ENCODE results near the gene MLX. TPM values are rescaled to one million over a fixed set of nuclear protein-coding genes. Genes with fewer than 3 reads are reported as not detected.
A peak's percentile ranks its signal among the peaks of the same experiment; 100 is the strongest.

Gene MLX
- total RNA-seq, 1 experiment from 2014 or later, result 45.3 TPM

- H2AFZ ChIP-seq (ENCODE audit: low read length), result no peak overlapping the region
Observed at GRCh38 chr17:42554250-42555121, 12.4 kb upstream of the MLX start.

More at GRCh38 chr17:42554250-42555121, 12.4 kb upstream of the MLX start:
- no peak for TF ChIP-seq CTCF (conservative IDR thresholded peaks at IDR 0.05)
- no peak overlapping the region for H2BK12ac ChIP-seq (ENCODE audit: insufficient read length, low read depth, low read length)
- H3K27me3 ChIP-seq (ENCODE audit: insufficient read depth, low read length), result no peaks in the 10 kb centered on the region
- no peak overlapping the region for H2AK5ac ChIP-seq (ENCODE audit: insufficient read length, low read length)
- H3T11ph ChIP-seq (ENCODE audit: low read length), result no peak overlapping the region
- peak overlapping the region; percentile 85 to 92 for H3K4me3 Mint-ChIP-seq
- H3K56ac ChIP-seq (ENCODE audit: insufficient read length, low read depth, low read length), result no peak overlapping the region
- H3K27me3 Mint-ChIP-seq (ENCODE audit: low read depth), result no peaks in the 10 kb centered on the region
- no peaks in the 10 kb centered on the region for H3K9me3 ChIP-seq (ENCODE audit: control insufficient read depth, low read depth, low read length)
- no peaks in the 10 kb centered on the region for H4K20me1 ChIP-seq (ENCODE audit: control insufficient read depth, insufficient read depth, insufficient read length)
- no peak overlapping the region for H4K8ac ChIP-seq (replicated peaks; ENCODE audit: insufficient read length, low read depth, low read length)
- H3K23me2 ChIP-seq (ENCODE audit: insufficient read length, low read depth, low read length, poor library complexity, severe bottlenecking), result peaks cover 7% of the 10 kb centered on the region
- H3K4me2 ChIP-seq (ENCODE audit: insufficient read depth, insufficient read length, low read length), result peak overlapping the region; percentile 43
- no peak overlapping the region for H3K27ac ChIP-seq (ENCODE audit: insufficient read length, low read depth, low read length)
- no peak overlapping the region for H4K91ac ChIP-seq (ENCODE audit: insufficient read length, low read depth, low read length)
- H3K9me3 Mint-ChIP-seq, result no peaks in the 10 kb centered on the region
- no peak overlapping the region for H2BK15ac ChIP-seq (ENCODE audit: low read depth, low read length)
- H3K23ac ChIP-seq (ENCODE audit: insufficient read length, low read depth, low read length), result no peak overlapping the region
- no peak overlapping the region for H3K4ac ChIP-seq (ENCODE audit: low read depth, low read length)
- no peaks in the 10 kb centered on the region for H3K79me1 ChIP-seq (ENCODE audit: insufficient read depth, low read depth, low read length, poor library complexity, severe bottlenecking)
- H2BK120ac ChIP-seq (ENCODE audit: low read depth, low read length, poor library complexity, severe bottlenecking), result no peak overlapping the region
- H3K18ac ChIP-seq (ENCODE audit: insufficient read length, low read depth, low read length), result peak overlapping the region; percentile 73
- H3K14ac ChIP-seq (ENCODE audit: insufficient read depth, low read length), result peak overlapping the region; percentile 89
- peak overlapping the region; percentile 72 to 96 (median 90); a peak in 5 of 7 replicates for H3K27ac Mint-ChIP-seq
- no peak overlapping the region for H2BK5ac ChIP-seq (ENCODE audit: insufficient read length, low read length)
- peak; percentile 96 for DNase-seq
- H3K4me1 Mint-ChIP-seq, result peaks cover 10 to 26% of the 10 kb centered on the region in 2 experiments
- no peaks in the 10 kb centered on the region for H3K4me1 ChIP-seq (ENCODE audit: insufficient read depth, low read length)
- no peak overlapping the region for H2BK20ac ChIP-seq (ENCODE audit: low read depth, low read length, poor library complexity, severe bottlenecking)
- H3K79me2 ChIP-seq (ENCODE audit: insufficient read depth, low read length), result no peaks in the 10 kb centered on the region
- no CpG with 5 or more reads among the region's 82 CpGs for WGBS (ENCODE audit: extremely low coverage, insufficient read length, low lambda C conversion rate)
- H3K9ac ChIP-seq (ENCODE audit: extremely low read depth, insufficient read length, low read length), result peak overlapping the region; percentile 85
- no peaks in the 10 kb centered on the region for H3K36me3 Mint-ChIP-seq (ENCODE audit: insufficient read depth in 1 of 3, low read depth in 3 of 3)
- no peak overlapping the region for H4K5ac ChIP-seq (ENCODE audit: insufficient read length, low read depth, low read length)
